Adrenal gland (tissue), 5 donors: Measurements from ENCODE around the gene CTRB1.

Experiments used
- CTCF ChIP-seq, 6 experiments: fragments of 450-650 bp in 4 of 6; fragments of 200-600 bp in 2 of 6; sonication (generic) in 1 of 6; IDR thresholded peaks; 1 replicate in 5 of 6; 2 replicates in 1 of 6; pipeline versions ENCODE4 v1.5.1 to v1.8.0; 2016 to 2021; ENCODE audit warnings: antibody characterized with exemption in 6 of 6, mild to moderate bottlenecking in 2 of 6, moderate library complexity in 1 of 6
- POLR2A ChIP-seq, 2 donors: fragments of 450-650 bp; IDR thresholded peaks; one replicate each; pipeline ENCODE4 v1.6.1; 2017; ENCODE audit warnings: antibody characterized with exemption in 2 of 2, mild to moderate bottlenecking in 2 of 2, moderate library complexity in 1 of 2
- donor health status: DM: no; HTN: no; CAD: no.

GRCh38 chr16:75181630-75182029 lies 37.2 kb upstream of the CTRB1 start:
- no peak for TF ChIP-seq CTCF (IDR thresholded peaks at IDR 0.05)
- TF ChIP-seq POLR2A (IDR thresholded peaks at IDR 0.05): no peak
